Endothelial cell of umbilical vein (primary cell): ENCODE results near the gene RGS6. TPM values are rescaled to one million over a fixed set of nuclear protein-coding genes. Genes with fewer than 3 reads are reported as not detected.

Source experiments
- BruUV-seq: library from RNA; stranded (reverse); fragments of 400-500 nt; replicated peaks from 2 replicates; lab custom pipeline; 2021; lab: Mats Ljungman, UMichigan
- CTCF ChIA-PET: fragments of 300-600, 350-600 bp; sonication (Branson Sonifier 250); formaldehyde crosslinking; loops from one replicate; lab custom pipeline; 2021; ENCODE audit warnings: antibody characterized with exemption, inconsistent platforms; lab: Charles Lee
- POLR2A ChIA-PET: fragments of 300-600, 350-600 bp; sonication (Branson Sonifier 250); formaldehyde crosslinking; loops from one replicate; lab custom pipeline; 2021; ENCODE audit warnings: antibody characterized with exemption, inconsistent platforms; lab: Charles Lee
- DNase-seq: peaks from one replicate; pipeline ENCODE4 v3.0.0-alpha.2; 2011; ENCODE audit warnings: low read depth, low spot score
- FAIRE-seq: peaks from 2 replicates; lab custom pipeline; 2011; peaks lifted over from hg19 to GRCh38; lab: Jason Lieb, UNC
- H2AFZ ChIP-seq: 2 replicates; pipeline ENCODE4 v1.6.0; 2012; ENCODE audit warnings: low read depth, low read length, control low read depth, inconsistent platforms
- H3K27ac ChIP-seq: 2 replicates; pipeline ENCODE4 v1.5.1; 2011; ENCODE audit warnings: low read depth, mild to moderate bottlenecking, control low read depth, low read length, moderate library complexity; ENCODE audit not compliant: insufficient read depth
- H3K27me3 ChIP-seq, 2 experiments: 2 replicates each; pipeline versions ENCODE4 v1.6.0 to v1.6.1; 2011; ENCODE audit warnings: low read length in 2 of 2, mixed read lengths in 1 of 2; ENCODE audit not compliant: control insufficient read depth in 2 of 2, insufficient read depth in 2 of 2
- H3K36me3 ChIP-seq, 2 experiments: 2 replicates in 1 of 2; 3 replicates in 1 of 2; pipeline ENCODE4 v1.5.1; 2011; ENCODE audit warnings: low read length in 2 of 2, mild to moderate bottlenecking in 1 of 2, moderate library complexity in 1 of 2; ENCODE audit not compliant: control insufficient read depth in 2 of 2, insufficient read depth in 2 of 2; ENCODE audit errors: extremely low read depth in 1 of 2
- H3K4me1 ChIP-seq: 3 replicates; pipeline ENCODE4 v1.5.1; 2011; ENCODE audit warnings: mild to moderate bottlenecking, low read length; ENCODE audit not compliant: control insufficient read depth, insufficient read depth; ENCODE audit errors: extremely low read depth
- H3K4me2 ChIP-seq: 2 replicates; pipeline ENCODE4 v1.6.1; 2011; ENCODE audit warnings: low read length, control low read depth, mixed read lengths; ENCODE audit not compliant: insufficient read depth
- H3K4me3 ChIP-seq, 3 experiments: fragments of 200-600 bp in 1 of 3; sonication (generic), shearing (Covaris generic) in 1 of 3; replicated peaks in 1 of 3; 2 replicates each; pipeline ENCODE4 v1.5.1; 2011 to 2016; ENCODE audit warnings: control low read depth in 3 of 3, low read length in 3 of 3, mild to moderate bottlenecking in 2 of 3, inconsistent platforms in 1 of 3, low read depth in 1 of 3, moderate library complexity in 1 of 3; ENCODE audit not compliant: insufficient read depth in 1 of 3
- H3K79me2 ChIP-seq: 2 replicates; pipeline ENCODE4 v1.6.0; 2012; ENCODE audit warnings: low read length, inconsistent platforms; ENCODE audit not compliant: control insufficient read depth, insufficient read depth
- H3K9ac ChIP-seq: replicated peaks from 2 replicates; pipeline ENCODE3; 2011; ENCODE audit warnings: low read length, control low read depth; ENCODE audit not compliant: insufficient read depth; ENCODE audit errors: extremely low read depth
- H3K9me1 ChIP-seq: replicated peaks from 3 replicates; pipeline ENCODE4 v1.6.0; 2011; ENCODE audit warnings: mild to moderate bottlenecking, low read length; ENCODE audit not compliant: control insufficient read depth, insufficient read depth; ENCODE audit errors: extremely low read depth
- H3K9me3 ChIP-seq: replicated peaks from 2 replicates; pipeline ENCODE4 v1.5.1; 2012; ENCODE audit warnings: low read length, inconsistent platforms; ENCODE audit not compliant: control insufficient read depth, insufficient read depth
- H4K20me1 ChIP-seq: replicated peaks from 2 replicates; pipeline ENCODE3; 2011; ENCODE audit warnings: mild to moderate bottlenecking, low read length; ENCODE audit not compliant: control insufficient read depth, insufficient read depth; ENCODE audit errors: extremely low read depth
- FOS ChIP-seq: IDR thresholded peaks from 2 replicates; pipeline ENCODE4 v1.6.1; 2011; ENCODE audit warnings: mild to moderate bottlenecking, low read length, moderate library complexity, borderline replicate concordance; ENCODE audit not compliant: insufficient read depth
- GATA2 ChIP-seq: IDR thresholded peaks from 2 replicates; pipeline ENCODE4 v1.7.0; 2011; ENCODE audit warnings: low read depth, mild to moderate bottlenecking, moderate library complexity, mixed read lengths, low read length; ENCODE audit not compliant: insufficient read length, insufficient read depth
- JUN ChIP-seq: IDR thresholded peaks from 2 replicates; pipeline ENCODE4 v1.6.1; 2011; ENCODE audit warnings: borderline replicate concordance, low read depth; ENCODE audit not compliant: insufficient read length, insufficient read depth
- MYC ChIP-seq: IDR thresholded peaks from one replicate; pipeline ENCODE4 v1.6.1; 2011; ENCODE audit warnings: mild to moderate bottlenecking, low read depth, low read length
- POLR2A ChIP-seq: IDR thresholded peaks from 2 replicates; pipeline ENCODE4 v1.6.1; 2012; ENCODE audit warnings: low read depth, mild to moderate bottlenecking, control low read depth, low read length
- POLR2AphosphoS5 ChIP-seq: IDR thresholded peaks from 2 replicates; pipeline ENCODE4 v1.6.1; 2012; ENCODE audit warnings: low read depth, mild to moderate bottlenecking, control low read depth, low read length, moderate library complexity; ENCODE audit not compliant: insufficient read depth
- dilution Hi-C: fragments of 300-500 bp; cut with MboI; formaldehyde crosslinking; loops from one replicate; pipeline ENCODE4 v1.15.0; 2019; ENCODE audit warnings: low sequenced_read_pairs; ENCODE audit not compliant: extremely low pct_ligation_motif_present
- intact Hi-C: fragments of 100-400 bp; cut with micrococcal nuclease; formaldehyde crosslinking; loops from one replicate; pipeline ENCODE4 v1.10.0; 2022
- polyA plus RNA-seq, 4 experiments: library from polyadenylated mRNA; depleted of rRNA in 3 of 4; stranded (reverse) in 3 of 4; unstranded in 1 of 4; fragments of >200 nt; gene quantifications; 2 replicates each; pipeline versions ENCODE4 v1.2.1 to v1.2.3, GENCODE V29; 2011 to 2012; ENCODE audit warnings: missing spikeins in 1 of 4
- total RNA-seq: library from RNA; stranded (reverse); gene quantifications from 2 replicates; pipeline ENCODE4 v1.2.3, GENCODE V29; 2021

RGS6 gene
- total and polyA plus RNA-seq, 2 donors (not counting 3 experiments of a cell fraction or from before 2014, with no cell fraction given): not detected

GRCh38 chr14:72559669-72560255 lies 627.5 kb downstream of the RGS6 start:
- DNase-seq: no peak
- intact Hi-C loops: no loop called here

GRCh38 chr14:72560331-72560730 lies 628.1 kb downstream of the RGS6 start:
- dilution Hi-C loops (no loop called here), intact Hi-C loops (no loop called here)
- Histone ChIP-seq H2AFZ (peak overlapping the region; percentile 24), H3K4me1 (no peaks in the 10 kb centered on the region), H3K9me1 (no peaks in the 10 kb centered on the region), H3K27me3 (peaks cover 0 to 3% of the 10 kb centered on the region in 2 experiments), H3K79me2 (no peaks in the 10 kb centered on the region), H3K9ac (no peak overlapping the region), H3K27ac (no peak overlapping the region), H3K9me3 (no peaks in the 10 kb centered on the region), H3K4me3 (no peak overlapping the region), H4K20me1 (no peaks in the 10 kb centered on the region), H3K4me2 (no peak overlapping the region), H3K36me3 (no peaks in the 10 kb centered on the region)
- BruUV-seq: no TSS peak
- TF ChIP-seq POLR2A: no peak
- no peak for TF ChIP-seq JUN
- no peak for TF ChIP-seq POLR2AphosphoS5
- no peak for TF ChIP-seq GATA2
- TF ChIP-seq FOS: no peak
- peak; percentile 56 for FAIRE-seq
- ChIA-PET CTCF (interaction anchor here (1.1 to 1.8 kb wide), 4 partner anchors 13 to 345 kb away, joined by 3 to 7 read pairs (median 4); no protein-coding TSS in a partner anchor), POLR2A (no interaction called here)
- no peak for DNase-seq

More at GRCh38 chr14:72559669-72560255, 627.5 kb downstream of the RGS6 start:
- Histone ChIP-seq H3K27ac (no peak overlapping the region), H3K9ac (no peak overlapping the region), H3K36me3 (no peaks in the 10 kb centered on the region), H3K79me2 (no peaks in the 10 kb centered on the region), H3K4me2 (no peak overlapping the region), H3K9me1 (no peaks in the 10 kb centered on the region), H4K20me1 (no peaks in the 10 kb centered on the region), H3K9me3 (no peaks in the 10 kb centered on the region), H3K4me3 (no peak overlapping the region), H3K4me1 (no peaks in the 10 kb centered on the region), H3K27me3 (peaks cover 0 to 3% of the 10 kb centered on the region in 2 experiments), H2AFZ (peak overlapping the region; percentile 24)
- ChIA-PET POLR2A (no interaction called here), CTCF (interaction anchor here (0.9 to 1.8 kb wide), 9 partner anchors 10 to 345 kb away, joined by 3 to 7 read pairs (median 4); no protein-coding TSS in a partner anchor)
- BruUV-seq: no TSS peak
- TF ChIP-seq POLR2A (no peak), POLR2AphosphoS5 (no peak), GATA2 (no peak), MYC (no peak)
- dilution Hi-C loops: no loop called here
- no peak for FAIRE-seq
